Sigmoid colon (tissue), 7 donors: ENCODE measurements around the gene PPA2. TPM values are rescaled to one million over a fixed set of nuclear protein-coding genes. Genes with fewer than 3 reads are reported as not detected.

ENCODE experiments used
- polyA plus RNA-seq, 3 donors: library from polyadenylated mRNA; stranded (reverse); fragments of 200-250 nt; gene quantifications; one replicate each; pipeline ENCODE4 v1.2.3, GENCODE V29; 2013
- small RNA-seq, 3 donors: library from RNA; depleted of rRNA; stranded (forward); fragments of <200 nt; gene quantifications; one replicate each; pipeline ENCODE3, GENCODE V24; 2016
- total RNA-seq, 4 donors: library from RNA; depleted of rRNA; stranded (reverse); fragments of >200 nt; gene quantifications; one replicate each; pipeline ENCODE4 v1.1.0, GENCODE V29; 2016
- donor health status: healthy with polysubstance abuse.
- donor health status: Bipolar disorder and iron deficiency.
- donor health status: healthy.

The PPA2 gene
- total and polyA plus RNA-seq, 7 donors, result 76.2 to 178 (median 120) TPM

Small RNA genes lying within 50 kb of the gene (small RNA-seq; reads per million reads assigned to genes)
- gene RNU6-553P, result 0 reads per million in 3 donors

Other genes starting within 250 kb of the PPA2 start
- gene ARHGEF38, start 78.6 kb upstream of the PPA2 start, total RNA-seq, result not detected
- 1 to 10 TPM; 1.2 to 1.9 (median 1.8) TPM for gene ARHGEF38, start 78.6 kb upstream of the PPA2 start, polyA plus RNA-seq
- 10 to 100 TPM; 21.0 to 25.2 (median 22.8) TPM for gene INTS12, start 234.6 kb upstream of the PPA2 start, total RNA-seq
- gene INTS12, start 234.6 kb upstream of the PPA2 start, polyA plus RNA-seq, result 10 to 100 TPM; 13.4 to 15.7 (median 15.6) TPM
- gene GSTCD, start 234.7 kb upstream of the PPA2 start, total RNA-seq, result 10 to 100 TPM in 1 of 4 donors, 1 to 10 TPM in 3; 5.8 to 16.4 (median 7.7) TPM
- 1 to 10 TPM; 1.8 to 4.0 (median 3.2) TPM for gene GSTCD, start 234.7 kb upstream of the PPA2 start, polyA plus RNA-seq